ACC112 (cell line): ENCODE data around the gene GALNT13.

Source experiments
- H2AFZ ChIP-seq: fragments of 200-600 bp; sonication (generic); one replicate; pipeline ENCODE4 v1.6.0; 2017; ENCODE audit warnings: antibody characterized with exemption, low read length; ENCODE audit not compliant: unreplicated experiment
- H3K27ac ChIP-seq: fragments of 200-600 bp; sonication (generic); 2 replicates; pipeline ENCODE4 v1.5.1; 2014; ENCODE audit warnings: low read depth, mild to moderate bottlenecking, antibody characterized with exemption, low read length, moderate library complexity
- H3K27me3 ChIP-seq: fragments of 200-600 bp; sonication (generic); 2 replicates; pipeline ENCODE4 v1.6.1; 2014; ENCODE audit warnings: mild to moderate bottlenecking, antibody characterized with exemption, low read length, moderate library complexity, mixed read lengths; ENCODE audit not compliant: insufficient read depth
- H3K36me3 ChIP-seq: fragments of 200-600 bp; sonication (generic); 2 replicates; pipeline ENCODE4 v1.6.1; 2016; ENCODE audit warnings: mild to moderate bottlenecking, antibody characterized with exemption, low read length, moderate library complexity, mixed read lengths; ENCODE audit not compliant: insufficient read depth
- H3K4me1 ChIP-seq: fragments of 200-600 bp; sonication (generic); one replicate; pipeline ENCODE4 v1.6.1; 2016; ENCODE audit warnings: low read length, mixed read lengths; ENCODE audit not compliant: insufficient read depth, unreplicated experiment, control insufficient read depth
- H3K4me3 ChIP-seq: fragments of 200-600 bp; sonication (generic); 2 replicates; pipeline ENCODE4 v1.5.1; 2014; ENCODE audit warnings: mild to moderate bottlenecking, low read depth, low read length
- H3K79me2 ChIP-seq: fragments of 200-600 bp; sonication (generic); one replicate; pipeline ENCODE4 v1.6.0; 2016; ENCODE audit warnings: low read length; ENCODE audit not compliant: control insufficient read depth, unreplicated experiment, insufficient read depth

The GALNT13 gene

GRCh38 chr2:154497019-154497418, 625.3 kb downstream of the GALNT13 start:
- Histone ChIP-seq H3K79me2 (no peaks in the 10 kb centered on the region), H3K4me3 (no peak overlapping the region), H3K27me3 (no peaks in the 10 kb centered on the region), H2AFZ (no peak overlapping the region), H3K4me1 (no peaks in the 10 kb centered on the region), H3K36me3 (no peaks in the 10 kb centered on the region), H3K27ac (no peak overlapping the region)
